Loucy (cell line): ENCODE results near the gene OSBPL8.

Experiments used
- EZH2phosphoT487 ChIP-seq: fragments of 200-600 bp; IDR thresholded peaks from 2 replicates; pipeline ENCODE4 v1.6.1; 2018; ENCODE audit warnings: antibody characterized with exemption, mild to moderate bottlenecking, moderate library complexity, borderline replicate concordance
- TF ChIP-seq, protein P1 (sequence below): fragments of 200-600 bp; sonication (generic); conservative IDR thresholded peaks from 2 replicates; pipeline ENCODE4 v1.5.1; 2014; ENCODE audit warnings: mild to moderate bottlenecking, antibody characterized with exemption, low read length

DNA sequence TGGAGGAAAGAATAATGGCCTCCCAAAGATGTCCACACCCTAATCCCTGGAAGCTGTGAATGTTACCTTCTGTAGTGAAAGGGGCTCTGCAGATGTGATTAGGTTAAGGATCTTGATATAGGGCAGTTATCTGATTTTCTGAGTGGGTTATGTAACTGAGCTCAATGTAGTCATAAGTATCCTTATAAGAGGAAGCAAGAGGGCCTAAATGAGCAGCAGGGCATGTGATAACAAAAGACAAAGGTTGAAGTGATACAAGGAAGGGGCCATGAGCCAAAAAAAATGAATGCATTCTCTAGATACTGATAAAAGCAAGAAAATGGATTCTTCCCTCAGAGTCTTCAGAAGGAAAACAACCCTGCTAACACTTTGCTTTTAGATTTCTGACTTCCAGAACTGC lies 78.8 kb downstream of the OSBPL8 start:
- TF ChIP-seq, protein P1, sequence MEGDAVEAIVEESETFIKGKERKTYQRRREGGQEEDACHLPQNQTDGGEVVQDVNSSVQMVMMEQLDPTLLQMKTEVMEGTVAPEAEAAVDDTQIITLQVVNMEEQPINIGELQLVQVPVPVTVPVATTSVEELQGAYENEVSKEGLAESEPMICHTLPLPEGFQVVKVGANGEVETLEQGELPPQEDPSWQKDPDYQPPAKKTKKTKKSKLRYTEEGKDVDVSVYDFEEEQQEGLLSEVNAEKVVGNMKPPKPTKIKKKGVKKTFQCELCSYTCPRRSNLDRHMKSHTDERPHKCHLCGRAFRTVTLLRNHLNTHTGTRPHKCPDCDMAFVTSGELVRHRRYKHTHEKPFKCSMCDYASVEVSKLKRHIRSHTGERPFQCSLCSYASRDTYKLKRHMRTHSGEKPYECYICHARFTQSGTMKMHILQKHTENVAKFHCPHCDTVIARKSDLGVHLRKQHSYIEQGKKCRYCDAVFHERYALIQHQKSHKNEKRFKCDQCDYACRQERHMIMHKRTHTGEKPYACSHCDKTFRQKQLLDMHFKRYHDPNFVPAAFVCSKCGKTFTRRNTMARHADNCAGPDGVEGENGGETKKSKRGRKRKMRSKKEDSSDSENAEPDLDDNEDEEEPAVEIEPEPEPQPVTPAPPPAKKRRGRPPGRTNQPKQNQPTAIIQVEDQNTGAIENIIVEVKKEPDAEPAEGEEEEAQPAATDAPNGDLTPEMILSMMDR = no peak
- TF ChIP-seq EZH2phosphoT487 = no peak
